NT2/D1 (cell line): ENCODE measurements around the gene ATG16L1.

Experiments used
- YY1 ChIP-seq: IDR thresholded peaks from 2 replicates; pipeline ENCODE4 v1.6.1; 2011; ENCODE audit not compliant: insufficient read length, insufficient read depth
- ZNF274 ChIP-seq: IDR thresholded peaks from 2 replicates; pipeline ENCODE4 v1.6.1; 2011; ENCODE audit warnings: mild to moderate bottlenecking, low read depth, low read length

- no peak for TF ChIP-seq YY1
- TF ChIP-seq ZNF274: no peak
Observed at GRCh38 chr2:233288663-233289062, 37.2 kb downstream of the ATG16L1 start.
